DND-41 (cell line): ENCODE results near the gene PRKAR1B.

Experiments used
- ATAC-seq: fragments of 200-7000 bp; cut with Tn5 transposase; 3 replicates; pipeline ENCODE4 v1.9.1; 2021; ENCODE audit warnings: low read depth; ENCODE audit not compliant: insufficient read depth
- DNase-seq: peaks from one replicate; pipeline ENCODE4 v3.0.0-alpha.2; 2020
- H2AFZ ChIP-seq: 2 replicates; pipeline ENCODE4 v1.6.0; 2012; ENCODE audit warnings: low read depth, low read length
- H3K27ac ChIP-seq: 2 replicates; pipeline ENCODE4 v1.5.1; 2012; ENCODE audit warnings: low read length, inconsistent platforms
- H3K27me3 ChIP-seq: fragments of 200-600 bp; sonication (generic); 2 replicates; pipeline ENCODE4 v1.6.0; 2012; ENCODE audit warnings: low read length, mild to moderate bottlenecking, inconsistent platforms; ENCODE audit not compliant: insufficient read depth, poor library complexity
- H3K36me3 ChIP-seq: 2 replicates; pipeline ENCODE4 v1.5.1; 2012; ENCODE audit warnings: low read length, inconsistent platforms; ENCODE audit not compliant: insufficient read depth
- H3K4me1 ChIP-seq: 2 replicates; pipeline ENCODE4 v1.5.1; 2012; ENCODE audit warnings: mild to moderate bottlenecking, low read length; ENCODE audit not compliant: insufficient read depth
- H3K4me2 ChIP-seq: 2 replicates; pipeline ENCODE4 v1.6.0; 2012; ENCODE audit warnings: mild to moderate bottlenecking, moderate library complexity, low read length, inconsistent platforms; ENCODE audit not compliant: insufficient read depth
- H3K4me3 ChIP-seq, 2 experiments: fragments of 200-600 bp in 1 of 2; shearing (Covaris generic) in 1 of 2; 2 replicates each; pipeline ENCODE4 v1.5.1; 2012 to 2016; ENCODE audit warnings: inconsistent platforms in 2 of 2, low read length in 2 of 2, mild to moderate bottlenecking in 2 of 2, low read depth in 1 of 2, moderate library complexity in 1 of 2
- H3K79me2 ChIP-seq: 2 replicates; pipeline ENCODE4 v1.6.0; 2012; ENCODE audit warnings: low read length, inconsistent platforms; ENCODE audit not compliant: insufficient read depth
- H3K9ac ChIP-seq: 2 replicates; pipeline ENCODE4 v1.6.0; 2012; ENCODE audit warnings: low read depth, mild to moderate bottlenecking, inconsistent platforms, low read length, moderate library complexity
- H3K9me3 ChIP-seq: 2 replicates; pipeline ENCODE4 v1.5.1; 2012; ENCODE audit warnings: low read length, moderate library complexity, mild to moderate bottlenecking, inconsistent platforms; ENCODE audit not compliant: insufficient read depth, severe bottlenecking
- H4K20me1 ChIP-seq: 2 replicates; pipeline ENCODE4 v1.6.0; 2012; ENCODE audit warnings: low read length; ENCODE audit not compliant: insufficient read depth
- EZH2 ChIP-seq: IDR thresholded peaks from 3 replicates; pipeline ENCODE4 v1.6.1; 2012; ENCODE audit warnings: borderline replicate concordance, low read depth, mild to moderate bottlenecking, moderate library complexity, low read length, inconsistent platforms; ENCODE audit not compliant: severe bottlenecking
- TF ChIP-seq, protein P1 (sequence below): IDR thresholded peaks from 2 replicates; pipeline ENCODE4 v1.5.1; 2012; ENCODE audit warnings: borderline replicate concordance, low read length, moderate library complexity, mild to moderate bottlenecking; ENCODE audit not compliant: poor library complexity, severe bottlenecking; ENCODE audit errors: extremely low read depth

PRKAR1B gene

DNA sequence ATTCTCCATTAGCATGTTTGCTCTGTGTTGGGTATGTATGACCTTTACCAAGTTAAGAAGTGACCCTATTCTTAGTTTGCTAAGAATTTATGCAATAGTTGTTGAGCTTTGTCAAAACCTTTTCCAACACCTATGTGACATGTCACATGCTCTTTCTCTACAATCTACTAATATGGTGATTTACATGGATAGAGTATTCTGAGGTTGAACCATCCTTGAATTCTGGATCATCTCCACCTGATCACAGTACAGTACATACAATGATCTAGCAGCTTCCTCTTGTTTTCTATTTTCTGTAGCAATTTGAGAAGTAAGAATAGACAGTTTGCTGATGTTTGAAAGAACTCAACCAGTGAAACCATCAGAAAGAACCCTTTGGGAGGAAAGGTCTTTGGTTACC is 106.2 kb downstream of the PRKAR1B start:
- no peak for DNase-seq
- no peak overlapping the region for H2AFZ ChIP-seq
- H3K79me2 ChIP-seq: peaks cover 19% of the 10 kb centered on the region
- no peaks in the 10 kb centered on the region for H3K27me3 ChIP-seq
- no peak overlapping the region for H3K27ac ChIP-seq
- H3K4me2 ChIP-seq: no peak overlapping the region
- peaks cover 22% of the 10 kb centered on the region for H3K36me3 ChIP-seq
- H3K4me1 ChIP-seq: peaks cover 45% of the 10 kb centered on the region
- H4K20me1 ChIP-seq: no peaks in the 10 kb centered on the region
- TF ChIP-seq EZH2: no peak
- TF ChIP-seq, protein P1, sequence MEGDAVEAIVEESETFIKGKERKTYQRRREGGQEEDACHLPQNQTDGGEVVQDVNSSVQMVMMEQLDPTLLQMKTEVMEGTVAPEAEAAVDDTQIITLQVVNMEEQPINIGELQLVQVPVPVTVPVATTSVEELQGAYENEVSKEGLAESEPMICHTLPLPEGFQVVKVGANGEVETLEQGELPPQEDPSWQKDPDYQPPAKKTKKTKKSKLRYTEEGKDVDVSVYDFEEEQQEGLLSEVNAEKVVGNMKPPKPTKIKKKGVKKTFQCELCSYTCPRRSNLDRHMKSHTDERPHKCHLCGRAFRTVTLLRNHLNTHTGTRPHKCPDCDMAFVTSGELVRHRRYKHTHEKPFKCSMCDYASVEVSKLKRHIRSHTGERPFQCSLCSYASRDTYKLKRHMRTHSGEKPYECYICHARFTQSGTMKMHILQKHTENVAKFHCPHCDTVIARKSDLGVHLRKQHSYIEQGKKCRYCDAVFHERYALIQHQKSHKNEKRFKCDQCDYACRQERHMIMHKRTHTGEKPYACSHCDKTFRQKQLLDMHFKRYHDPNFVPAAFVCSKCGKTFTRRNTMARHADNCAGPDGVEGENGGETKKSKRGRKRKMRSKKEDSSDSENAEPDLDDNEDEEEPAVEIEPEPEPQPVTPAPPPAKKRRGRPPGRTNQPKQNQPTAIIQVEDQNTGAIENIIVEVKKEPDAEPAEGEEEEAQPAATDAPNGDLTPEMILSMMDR: no peak
- 0 out of 4 replicates have a peak overlapping the region, but pooled peaks of 1 of the 2 experiments have one; percentile 12 for H3K4me3 ChIP-seq
- H3K9me3 ChIP-seq: peaks cover 52% of the 10 kb centered on the region
- ATAC-seq: no peak
- H3K9ac ChIP-seq: no peak overlapping the region

- ATAC-seq (no peak), DNase-seq (no peak)
- Histone ChIP-seq H3K9me3 (peaks cover 45% of the 10 kb centered on the region), H3K9ac (no peak overlapping the region), H3K4me1 (peaks cover 49% of the 10 kb centered on the region), H3K27me3 (no peaks in the 10 kb centered on the region), H3K27ac (peak overlapping the region; percentile 51), H3K36me3 (peaks cover 22% of the 10 kb centered on the region), H3K4me2 (no peak overlapping the region), H2AFZ (no peak overlapping the region), H3K4me3 (no peak overlapping the region), H4K20me1 (no peaks in the 10 kb centered on the region), H3K79me2 (peaks cover 25% of the 10 kb centered on the region)
- TF ChIP-seq, protein P1: no peak
- TF ChIP-seq EZH2: no peak
Measured at GRCh38 chr7:620056-620455, 107.0 kb downstream of the PRKAR1B start.

DNA sequence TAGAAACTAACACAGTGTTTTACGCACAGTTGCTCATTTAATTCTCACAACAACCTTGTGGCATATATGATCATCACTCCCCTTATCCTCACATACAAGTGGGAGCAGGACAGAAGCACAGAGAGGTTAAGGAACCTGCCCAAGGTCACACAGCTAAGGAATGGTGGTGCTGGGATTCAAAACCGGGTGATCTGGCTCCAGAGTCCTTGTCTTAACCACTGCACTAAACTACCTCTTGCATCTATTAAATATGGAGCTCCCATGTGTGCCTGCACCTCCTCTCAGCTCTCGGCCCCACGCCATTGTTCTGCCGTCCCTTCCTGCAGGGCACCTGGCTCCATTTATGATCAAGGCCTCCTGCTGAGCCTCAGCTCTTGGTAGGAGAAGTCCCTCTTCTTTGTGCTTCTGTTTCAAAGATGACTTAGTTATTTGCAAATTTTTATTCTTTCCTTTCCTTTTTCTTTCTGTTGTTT is 107.7 kb downstream of the PRKAR1B start:
- H3K4me3 ChIP-seq: peak overlapping the region in 1 of 2 experiments; percentile 64; a peak in 2 of 4 replicates
- TF ChIP-seq, protein P1: no peak
- TF ChIP-seq EZH2: no peak
- peaks cover 32% of the 10 kb centered on the region for H3K79me2 ChIP-seq
- DNase-seq (no peak), ATAC-seq (no peak)
- H3K27me3 ChIP-seq: no peaks in the 10 kb centered on the region
- H3K9me3 ChIP-seq: peaks cover 39% of the 10 kb centered on the region
- peak overlapping the region; percentile 58; the same call in 1 of the 2 replicates for H2AFZ ChIP-seq
- peaks cover 55% of the 10 kb centered on the region for H3K4me1 ChIP-seq
- peak overlapping the region; percentile 69 for H3K4me2 ChIP-seq
- H4K20me1 ChIP-seq: no peaks in the 10 kb centered on the region
- peak overlapping the region; percentile 96 for H3K27ac ChIP-seq
- peak overlapping the region; percentile 67 for H3K9ac ChIP-seq
- peaks cover 23% of the 10 kb centered on the region for H3K36me3 ChIP-seq
